ELF-1 (cell line): ENCODE results near the gene CRADD.
"Not testable (repeated sequence)": the region's sequence is repeated elsewhere in the genome, so short reads cannot be mapped to it uniquely, and the experiment has no call there.

ENCODE experiments used
- DNase-seq: peaks from one replicate; pipeline ENCODE4 v3.0.0-alpha.2; 2016; ENCODE audit warnings: low read depth, low spot score

CRADD gene

DNA sequence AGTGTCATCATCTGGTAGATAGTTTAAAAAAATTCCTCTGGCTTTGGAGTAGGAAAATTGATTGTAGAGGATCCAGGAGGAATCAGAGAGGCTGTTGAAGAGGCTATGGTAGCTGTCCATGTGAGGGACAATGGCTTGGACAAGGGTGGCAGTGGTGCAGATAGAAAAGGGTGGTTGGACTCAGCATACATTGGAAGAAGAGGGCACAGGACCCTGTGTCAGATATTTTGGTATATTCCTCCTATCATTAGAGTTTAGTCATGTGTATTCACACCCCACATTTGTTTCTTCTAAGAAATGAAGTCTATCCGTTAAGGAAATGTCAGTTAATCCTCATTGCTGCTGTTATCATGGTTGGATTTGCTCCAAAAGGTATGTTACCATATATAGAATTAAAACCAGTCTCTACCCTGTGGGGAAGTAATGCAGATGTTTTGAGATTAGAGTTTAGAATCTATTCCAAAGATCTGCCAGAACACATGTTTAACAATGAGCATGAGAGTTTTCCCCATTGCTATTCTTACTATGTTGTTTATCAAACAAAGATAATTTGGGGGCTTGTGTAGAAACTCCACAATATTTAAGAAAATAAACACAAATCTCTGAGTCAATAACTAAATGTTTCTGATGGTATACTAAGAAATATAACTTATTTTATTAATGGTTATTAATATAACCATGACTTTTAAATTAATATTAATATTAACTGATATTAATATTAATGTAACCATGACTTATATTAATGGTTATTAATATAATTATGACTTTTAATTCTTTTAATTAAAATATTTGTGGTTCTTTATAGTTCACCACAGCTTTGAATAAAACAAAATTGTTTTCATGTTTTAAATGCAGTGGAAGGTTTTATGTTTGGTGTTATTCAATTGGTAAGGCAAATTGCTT, 80.9 kb downstream of the CRADD start:
- no peak for DNase-seq

DNA sequence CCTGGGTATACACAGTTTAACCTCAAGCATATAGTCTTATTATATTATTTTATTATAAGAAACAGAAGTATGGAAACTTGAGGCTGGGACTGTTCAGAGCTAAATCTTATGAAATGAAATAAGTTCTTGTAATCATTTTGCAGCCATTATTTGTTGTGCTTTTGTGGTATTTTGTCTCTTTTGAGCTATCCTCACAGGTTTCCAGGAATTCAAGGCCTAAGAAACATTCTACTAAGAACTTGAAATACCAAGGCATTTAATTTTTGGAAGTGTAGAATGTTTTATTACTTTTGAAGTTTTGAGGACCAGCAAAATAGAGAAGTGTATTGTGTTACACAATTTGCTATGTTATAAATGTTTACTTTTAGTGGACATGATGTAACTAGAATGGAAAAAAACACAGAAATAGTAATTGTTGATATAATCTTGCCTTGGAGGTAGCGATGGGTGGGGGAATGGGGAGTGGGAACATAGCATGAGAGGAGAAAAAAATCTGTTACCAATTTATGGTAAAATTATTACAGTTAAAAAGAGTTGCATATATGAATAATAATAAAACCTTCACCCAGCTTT, 81.7 kb downstream of the CRADD start:
- no peak for DNase-seq

DNA sequence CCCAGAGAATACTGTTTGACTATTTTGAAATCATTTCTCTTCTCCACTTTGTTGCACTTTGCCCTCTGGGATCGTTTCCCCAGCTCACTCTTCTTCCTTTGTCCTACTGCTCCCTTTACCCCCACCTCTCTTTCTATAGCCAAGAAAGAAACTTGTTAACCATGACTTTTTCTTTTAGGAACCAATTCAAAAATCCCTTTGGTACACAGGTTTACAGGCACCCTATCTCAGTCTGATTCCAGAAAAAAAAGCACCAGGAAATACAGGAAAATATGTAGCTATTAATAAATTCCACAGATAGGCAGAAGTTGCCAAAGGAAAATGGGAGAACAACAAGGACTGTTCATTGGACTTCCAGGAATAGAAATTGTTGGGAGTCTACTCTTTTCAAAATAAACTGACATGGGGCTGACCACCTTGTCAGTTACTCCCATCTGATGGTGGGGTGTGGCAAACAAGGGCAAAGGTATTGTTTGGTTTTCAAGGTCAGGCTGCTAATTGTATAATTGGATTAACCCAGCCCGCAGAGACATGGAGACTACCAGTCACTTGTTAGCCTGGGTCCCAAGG, 82.4 kb downstream of the CRADD start:
- DNase-seq: no peak

DNA sequence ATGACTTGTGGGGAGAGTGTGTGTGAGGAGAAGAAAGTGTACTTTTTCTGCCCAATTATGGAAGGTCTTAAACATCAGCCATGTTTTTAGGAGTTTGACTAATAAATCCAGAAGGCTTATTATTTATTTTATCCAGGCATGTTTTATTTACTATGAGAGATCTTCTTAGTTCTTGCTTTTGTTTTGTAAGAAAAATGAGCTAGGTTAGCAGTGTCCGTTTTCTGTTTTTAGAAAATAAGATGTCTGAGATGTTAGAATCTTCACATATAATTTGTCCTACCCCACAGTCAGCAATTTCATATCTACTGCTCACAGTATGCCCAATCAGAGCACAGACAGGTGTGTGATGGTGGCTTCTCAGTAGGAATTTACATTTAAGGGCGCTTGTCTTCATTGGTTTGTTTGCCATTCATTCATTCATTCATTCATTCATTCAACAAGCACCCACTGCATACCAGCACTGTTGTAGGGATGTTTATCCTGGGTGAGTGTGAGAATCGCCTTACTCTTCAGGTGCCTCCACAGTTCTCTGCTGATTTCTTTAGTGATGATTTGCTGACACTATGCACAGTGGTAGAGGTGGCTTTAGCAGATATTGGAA, 83.2 kb downstream of the CRADD start:
- DNase-seq: no peak

DNA sequence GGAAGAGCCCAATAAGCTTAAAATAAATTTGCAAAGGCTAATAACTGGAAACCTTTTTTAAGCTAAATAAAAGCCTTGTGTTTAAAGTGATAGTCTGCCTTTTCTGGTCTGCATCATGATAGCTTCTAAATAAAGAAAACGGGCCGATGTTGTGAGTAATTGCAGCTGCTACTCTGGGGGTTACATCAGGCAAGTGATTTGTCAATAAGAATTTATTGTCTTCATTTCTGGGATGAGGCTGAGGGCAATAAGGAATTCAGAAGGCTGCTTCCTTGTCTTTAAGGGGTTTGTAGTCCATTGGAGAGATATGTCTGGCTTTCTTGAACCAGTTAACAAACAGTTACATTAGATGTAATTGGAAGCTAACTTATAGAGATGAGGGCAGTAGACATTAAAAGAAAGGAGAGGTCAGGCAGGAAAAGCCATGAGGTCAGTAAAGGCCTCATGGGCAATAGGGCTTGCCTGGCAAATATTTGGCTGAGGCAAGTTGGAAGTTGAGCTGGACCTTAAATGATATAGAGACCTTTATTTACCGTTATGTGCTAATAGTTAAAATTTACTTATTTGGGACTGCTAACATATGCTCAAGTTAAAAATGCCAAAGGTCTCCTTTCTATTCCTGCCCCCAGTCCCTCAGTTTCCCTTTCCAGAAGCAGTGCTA, 85.0 kb downstream of the CRADD start:
- no peak for DNase-seq

DNA sequence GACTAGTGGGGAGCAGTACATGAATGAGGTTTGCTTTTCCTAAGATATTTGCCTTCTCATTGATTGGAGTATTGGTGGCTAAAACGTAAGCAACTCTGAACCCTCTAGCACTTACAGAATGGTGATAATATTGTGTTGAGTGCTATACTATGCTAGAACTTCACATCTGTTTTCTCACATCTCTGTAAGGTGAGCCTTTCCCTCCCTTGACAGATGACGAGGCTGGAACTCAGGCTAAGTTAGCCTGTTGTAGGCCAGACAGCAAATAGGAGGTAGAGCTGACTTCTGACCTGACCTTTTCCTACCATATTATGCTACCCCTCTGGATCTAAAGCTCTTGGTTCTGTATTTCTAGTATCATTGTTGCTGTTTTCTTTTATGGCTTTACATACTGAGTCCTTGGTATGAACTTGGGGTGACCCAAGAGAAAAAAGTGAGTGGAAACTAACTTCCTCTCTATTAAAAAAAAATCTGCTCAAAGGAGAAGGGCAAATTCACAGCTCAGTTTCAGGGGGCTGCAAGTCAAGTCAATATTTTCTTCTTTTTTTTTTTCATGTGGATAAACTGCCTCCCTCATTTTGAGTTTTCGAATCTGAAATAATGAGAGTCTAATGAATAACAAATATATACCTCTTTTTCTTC, 85.9 kb downstream of the CRADD start:
- DNase-seq: no peak

DNA sequence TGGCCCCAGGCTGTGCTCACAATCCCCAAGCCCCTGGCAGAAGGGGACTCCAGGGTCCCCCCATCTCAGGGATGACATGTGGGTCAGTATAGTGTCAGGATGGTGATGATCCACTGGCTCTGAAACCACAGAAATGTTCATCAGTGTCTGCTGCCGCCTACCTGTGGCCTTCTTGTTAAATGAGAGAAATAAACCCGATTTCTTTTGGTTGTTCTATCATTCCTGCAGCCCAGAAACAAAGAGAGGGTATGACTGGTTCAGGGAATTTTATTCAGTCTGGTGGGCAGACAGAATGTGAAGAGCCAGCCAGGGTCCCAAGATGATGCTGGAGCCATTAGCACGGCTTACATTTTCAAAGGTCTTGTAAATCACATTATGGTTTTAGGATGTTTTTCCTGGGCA, 86.6 kb downstream of the CRADD start:
- DNase-seq: no peak

DNA sequence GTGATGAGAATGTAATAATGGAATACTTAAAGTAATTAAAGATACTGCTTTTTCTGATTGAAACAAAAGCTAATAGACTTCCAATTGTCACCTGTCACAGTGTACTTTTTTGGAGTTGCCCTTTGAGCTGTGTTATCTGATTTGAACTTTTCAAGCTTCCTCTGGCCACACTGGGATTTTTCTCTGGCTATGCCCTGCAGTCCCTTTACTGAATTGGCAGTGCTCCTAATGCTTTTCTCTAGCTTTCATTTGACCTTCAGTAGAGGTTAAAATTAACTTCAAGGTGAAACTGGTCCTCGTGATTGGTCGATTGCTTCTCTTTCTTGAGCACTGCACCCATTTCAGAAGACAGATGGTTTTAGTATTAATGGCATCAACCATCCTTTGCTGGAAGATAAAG, 89.2 kb downstream of the CRADD start:
- no peak for DNase-seq

DNA sequence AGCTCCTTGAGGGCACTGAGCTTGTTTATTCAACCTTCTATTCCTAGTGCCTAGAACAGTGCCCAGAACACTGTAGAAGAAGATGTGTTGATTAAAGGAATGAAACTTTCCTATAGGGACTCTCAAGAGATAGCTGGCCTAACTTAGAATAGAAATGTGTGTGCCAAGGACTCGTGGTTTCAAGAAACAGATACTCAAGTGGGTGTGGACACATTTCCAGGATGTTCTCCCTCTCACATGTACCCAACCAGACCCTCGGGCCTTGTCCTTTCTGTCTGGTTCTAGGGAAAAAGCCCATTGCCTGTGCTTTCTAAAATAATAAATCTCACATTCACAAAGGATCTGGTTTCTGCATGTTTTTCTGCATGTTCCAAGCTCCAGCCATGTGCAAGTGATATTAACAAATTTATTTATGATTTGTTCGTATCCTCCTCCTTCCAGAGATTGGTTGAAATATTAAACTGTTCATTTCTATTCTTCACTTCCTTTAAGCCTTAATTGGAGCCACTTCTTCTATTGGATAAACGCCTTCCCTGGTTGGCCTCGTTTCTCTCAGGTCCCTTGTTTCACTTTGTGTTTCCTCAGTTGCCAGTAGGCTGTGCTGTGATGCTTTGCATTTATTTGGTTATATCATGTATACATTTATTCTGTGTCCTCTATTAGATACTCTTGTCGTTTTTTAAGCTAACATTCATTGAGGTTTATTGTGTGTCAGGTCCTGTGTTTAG, 89.8 kb downstream of the CRADD start:
- no peak for DNase-seq

DNA sequence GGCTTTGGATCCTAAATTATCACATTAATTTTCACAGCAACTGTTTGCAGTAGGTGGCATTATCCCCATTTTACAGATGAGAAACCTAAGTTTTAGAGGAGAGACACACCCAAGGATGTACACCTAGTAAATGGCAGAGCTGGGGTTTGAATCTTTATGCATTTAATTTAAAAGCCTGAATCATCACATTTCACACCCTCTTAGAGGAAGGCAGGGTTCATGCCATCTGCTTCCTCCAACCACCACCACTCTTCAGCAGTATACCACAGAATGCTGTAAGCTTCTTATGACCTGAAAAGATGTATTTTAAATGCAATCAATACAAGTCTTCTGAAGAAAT, 90.3 kb downstream of the CRADD start:
- no peak for DNase-seq

DNA sequence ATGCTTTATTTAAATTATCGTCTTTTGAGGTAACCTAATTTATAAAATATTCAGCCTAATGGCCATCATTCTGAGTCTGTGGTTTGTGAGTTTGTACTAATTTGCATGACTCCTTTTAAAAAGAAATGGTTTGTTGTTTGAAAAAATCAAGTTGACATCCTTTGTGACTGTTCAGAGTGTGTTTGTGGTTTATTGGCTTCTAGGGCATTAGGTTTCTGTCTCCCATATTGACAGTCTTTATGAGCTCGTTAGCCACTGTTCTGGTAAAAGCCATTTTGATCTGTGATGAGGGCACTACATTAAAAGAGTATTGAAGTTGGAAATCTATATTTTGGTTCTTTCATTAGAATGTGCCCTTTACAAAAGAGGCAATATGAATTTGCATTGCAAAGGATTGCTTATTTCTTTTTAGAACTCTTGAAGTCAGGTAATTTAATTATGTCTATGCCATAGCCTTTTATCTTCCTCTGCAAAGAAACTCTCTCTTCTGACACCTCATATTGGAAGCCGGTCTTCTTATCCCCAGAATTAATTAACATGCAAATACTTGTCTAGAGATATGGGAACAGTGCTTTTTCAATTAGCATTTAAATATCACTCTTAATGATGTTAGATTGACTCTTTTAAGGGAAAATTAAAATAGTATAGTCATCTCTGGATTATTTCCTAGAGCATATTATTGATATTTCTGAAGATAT, 95.0 kb downstream of the CRADD start:
- no peak for DNase-seq

DNA sequence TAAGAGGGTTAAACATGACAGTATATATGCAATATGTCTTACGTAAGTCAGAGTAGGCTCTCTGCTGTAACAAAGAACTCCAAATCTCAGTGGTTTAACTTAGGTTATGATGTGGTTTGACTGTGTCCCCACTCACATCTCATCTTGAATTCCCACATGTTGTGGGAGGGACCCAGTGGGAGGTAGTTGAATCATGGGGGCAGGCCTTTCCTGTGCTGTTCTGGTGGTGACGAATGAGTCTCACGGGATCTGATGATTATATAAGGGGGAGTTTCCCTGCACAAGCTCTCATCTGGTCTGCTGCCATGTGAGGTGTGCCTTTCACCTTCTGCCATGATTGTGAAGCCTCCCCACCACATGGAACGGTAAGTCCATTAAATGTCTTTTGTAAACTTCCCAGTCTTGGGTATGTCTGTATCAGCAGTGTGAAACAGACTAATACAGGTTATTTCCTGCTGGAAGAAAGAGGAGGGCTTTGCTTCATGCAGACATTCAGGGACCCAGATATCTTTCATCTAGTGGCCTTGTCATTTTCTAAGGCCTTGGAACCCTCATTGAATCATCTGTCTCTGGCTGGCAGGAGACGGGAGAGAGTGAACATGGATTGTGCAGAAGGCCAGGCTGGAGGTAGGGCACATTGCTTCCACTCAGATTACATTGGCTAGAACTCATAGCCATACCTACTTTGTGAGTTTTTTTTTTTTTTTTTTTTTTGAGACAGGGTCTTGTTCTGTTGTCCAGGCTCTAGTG, 96.1 kb downstream of the CRADD start:
- no peak for DNase-seq

DNA sequence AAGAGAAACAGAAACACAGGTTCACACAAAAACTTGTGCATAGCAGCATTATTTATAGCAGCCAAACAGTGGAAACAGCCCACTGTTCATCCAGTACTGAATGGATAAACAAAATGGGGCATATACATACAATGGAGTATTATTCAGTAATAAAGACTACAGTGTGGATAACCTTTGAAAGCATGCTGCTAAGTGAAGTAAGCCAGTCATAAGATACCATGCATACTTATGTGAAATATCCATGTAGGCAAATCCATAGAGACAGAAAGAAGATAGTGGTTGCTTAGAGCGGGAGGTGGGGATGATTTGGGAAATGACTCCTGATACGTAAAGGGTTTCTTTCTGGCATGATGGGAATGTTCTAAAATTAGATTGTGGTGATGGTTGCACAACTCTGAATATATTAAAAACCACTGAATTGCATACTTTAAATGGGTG, 99.4 kb downstream of the CRADD start:
- no peak for DNase-seq

DNA sequence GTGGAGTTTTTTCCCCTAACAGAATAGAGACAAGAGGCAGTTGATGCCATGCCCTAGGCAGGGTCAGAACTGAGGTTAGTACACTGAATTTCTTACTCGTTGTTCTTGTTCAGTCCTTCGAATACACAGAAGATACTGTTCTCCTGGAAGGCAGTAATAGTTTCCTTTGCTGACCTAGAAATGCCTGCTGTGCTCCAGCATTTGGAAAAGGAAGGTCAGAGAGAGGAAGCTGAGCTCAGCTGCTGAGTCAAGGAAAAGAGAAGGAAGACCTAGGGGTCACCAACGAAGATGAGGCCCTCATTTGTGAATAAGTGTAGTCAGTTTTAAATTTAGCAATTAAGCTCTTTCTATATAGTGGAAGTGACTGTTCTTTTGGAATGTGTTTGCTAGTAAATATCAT, 100.1 kb downstream of the CRADD start:
- DNase-seq: no peak

DNA sequence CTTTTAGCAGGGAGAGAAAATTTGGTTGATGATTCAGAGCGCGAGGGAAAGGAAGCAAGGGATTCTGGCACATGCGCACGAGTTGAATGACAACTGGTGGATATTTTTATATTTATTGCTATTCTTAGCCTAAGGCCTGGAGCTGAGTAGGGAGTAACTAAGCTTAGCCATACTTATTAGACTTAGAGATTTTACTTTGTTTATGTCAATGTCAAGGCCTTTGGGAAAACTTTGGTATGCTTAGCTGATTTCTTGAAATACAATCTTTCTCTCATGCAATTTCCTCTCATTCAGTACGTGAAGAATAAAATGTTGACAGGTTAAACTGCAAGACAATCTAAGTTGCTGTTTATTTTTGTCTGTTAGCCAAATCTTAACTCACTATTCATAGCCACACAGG, 101.1 kb downstream of the CRADD start:
- DNase-seq: no peak

DNA sequence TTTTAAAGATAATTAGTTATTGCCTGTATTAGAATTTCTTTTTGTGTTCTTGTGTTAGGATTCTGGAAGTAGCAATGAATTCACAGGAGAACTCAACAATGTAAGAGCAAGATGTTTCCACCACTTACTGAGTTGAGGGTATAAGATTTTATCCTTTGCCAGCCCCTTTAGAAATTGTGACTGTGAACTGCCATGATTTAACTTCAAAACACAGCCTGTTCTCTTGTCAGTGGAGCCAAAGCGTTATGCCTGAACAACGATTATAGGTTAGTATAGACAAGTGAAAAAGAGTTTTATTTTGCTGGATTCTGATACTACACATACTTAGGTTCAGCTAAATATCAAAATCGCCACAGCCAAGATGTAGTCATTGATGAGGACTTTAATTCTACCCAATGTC, 101.6 kb downstream of the CRADD start:
- no peak for DNase-seq

DNA sequence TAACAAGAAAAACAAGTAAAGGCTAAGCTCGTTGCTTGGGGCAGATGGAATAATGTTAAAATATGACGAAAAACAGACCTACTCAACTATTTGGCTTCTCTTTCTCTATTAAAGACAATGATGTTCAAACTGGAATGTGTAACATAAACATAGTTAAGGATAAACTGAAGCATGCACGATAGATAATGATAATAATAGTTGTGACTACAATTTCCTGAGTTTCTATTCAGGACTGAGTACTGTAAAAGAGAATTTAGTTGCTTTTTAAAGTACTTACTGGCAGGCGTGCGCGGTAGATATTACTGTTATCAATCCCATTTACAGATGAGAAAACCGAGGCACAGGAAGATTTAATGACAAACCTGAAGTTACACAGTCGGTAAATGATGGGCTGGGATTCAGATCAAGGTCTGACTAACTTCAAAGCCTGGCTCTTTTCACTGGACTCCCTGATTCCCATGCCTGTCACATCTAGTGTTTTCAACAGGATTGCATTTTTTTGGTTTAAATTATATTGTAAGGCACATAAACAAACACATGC, 103.0 kb downstream of the CRADD start:
- DNase-seq: no peak

DNA sequence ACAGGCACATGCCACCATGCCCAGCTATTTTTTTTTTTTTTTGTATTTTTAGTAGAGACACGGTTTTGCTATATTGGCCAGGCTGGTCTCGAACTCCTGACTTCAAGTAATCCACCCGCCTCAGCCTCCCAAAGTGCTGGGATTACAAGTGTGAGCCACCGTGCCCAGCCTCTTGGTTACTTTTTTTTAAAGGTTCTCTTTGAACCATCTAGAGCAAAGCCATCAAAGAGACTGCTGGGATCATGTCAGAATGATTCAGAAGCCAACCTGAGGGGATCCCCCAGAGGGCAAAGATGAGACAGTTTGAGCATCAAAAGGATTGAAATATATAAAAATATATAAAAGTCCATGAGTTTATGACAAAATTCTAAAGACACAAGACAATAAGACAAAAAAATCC, 103.7 kb downstream of the CRADD start:
- not testable (repeated sequence) for DNase-seq

DNA sequence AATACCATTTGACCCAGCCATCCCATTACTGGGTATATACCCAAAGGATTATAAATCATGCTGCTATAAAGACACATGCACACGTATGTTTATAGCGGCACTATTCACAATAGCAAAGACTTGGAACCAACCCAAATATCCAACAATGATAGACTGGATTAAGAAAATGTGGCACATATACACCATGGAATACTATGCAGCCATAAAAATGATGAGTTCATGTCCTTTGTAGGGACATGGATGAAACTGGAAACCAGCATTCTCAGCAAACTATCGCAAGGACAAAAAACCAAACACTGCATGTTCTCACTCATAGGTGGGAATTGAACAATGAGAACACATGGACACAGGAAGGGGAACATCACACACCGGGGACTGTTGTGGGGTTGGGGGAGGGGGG, 104.8 kb downstream of the CRADD start:
- DNase-seq: not testable (repeated sequence)
